ENCODE results near the gene HS3ST4.
"Not testable (repeated sequence)": the region's sequence is repeated elsewhere in the genome, so short reads cannot be mapped to it uniquely, and the experiment has no call there.

HS3ST4 gene

DNA sequence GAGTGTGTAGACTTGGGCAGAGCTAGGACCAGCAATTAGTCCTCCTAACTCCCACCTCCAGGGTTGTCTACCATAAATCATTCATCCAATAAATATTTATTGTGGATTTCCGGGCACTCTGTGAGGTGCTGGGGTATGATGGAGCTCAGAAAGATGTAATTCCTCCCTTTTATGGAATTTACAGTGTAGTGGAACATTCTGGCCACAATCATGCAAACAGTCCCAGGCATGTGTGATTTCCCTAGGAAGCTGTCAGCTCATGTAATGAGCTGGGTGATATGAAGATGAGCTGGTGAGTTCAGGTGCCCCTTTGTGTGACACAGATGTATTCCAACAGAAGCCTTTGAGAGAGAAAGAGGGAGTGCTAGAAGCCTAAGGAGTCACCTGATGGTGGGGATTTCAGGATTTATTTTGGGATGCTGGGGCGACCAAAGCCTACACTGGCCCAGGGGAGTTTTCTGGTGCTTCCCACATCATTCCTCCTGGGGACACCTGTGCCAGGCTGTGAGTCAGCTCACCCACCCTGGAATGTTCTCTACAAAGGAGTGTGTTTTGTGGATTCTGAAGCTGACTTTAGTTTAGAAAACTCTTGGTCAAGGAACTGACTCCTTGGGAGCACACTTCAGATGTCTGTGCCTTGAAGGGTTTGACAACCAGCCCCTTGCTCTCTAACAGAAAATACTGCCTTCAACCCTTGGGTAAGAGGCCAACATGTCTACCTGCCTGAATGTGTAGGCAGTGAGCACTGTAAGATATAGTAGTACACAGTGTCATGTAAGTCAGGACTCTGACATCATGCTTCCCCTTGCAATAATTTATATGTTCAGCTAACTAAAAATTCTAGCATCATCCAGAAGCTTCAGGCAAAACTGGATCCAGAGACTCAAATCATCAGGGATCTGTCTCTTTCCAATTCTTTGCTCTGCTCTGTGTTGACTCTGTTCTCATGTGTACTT is 42.9 kb downstream of the HS3ST4 start:
- DNase-seq (ENCODE audit: low read depth): no peak

GRCh38 chr16:25735645-25736044 is 43.9 kb downstream of the HS3ST4 start:
- no peak for DNase-seq (ENCODE audit: low read depth)

GRCh38 chr16:25747160-25747758 is 55.5 kb downstream of the HS3ST4 start:
- no peak for DNase-seq (ENCODE audit: low read depth)

DNA sequence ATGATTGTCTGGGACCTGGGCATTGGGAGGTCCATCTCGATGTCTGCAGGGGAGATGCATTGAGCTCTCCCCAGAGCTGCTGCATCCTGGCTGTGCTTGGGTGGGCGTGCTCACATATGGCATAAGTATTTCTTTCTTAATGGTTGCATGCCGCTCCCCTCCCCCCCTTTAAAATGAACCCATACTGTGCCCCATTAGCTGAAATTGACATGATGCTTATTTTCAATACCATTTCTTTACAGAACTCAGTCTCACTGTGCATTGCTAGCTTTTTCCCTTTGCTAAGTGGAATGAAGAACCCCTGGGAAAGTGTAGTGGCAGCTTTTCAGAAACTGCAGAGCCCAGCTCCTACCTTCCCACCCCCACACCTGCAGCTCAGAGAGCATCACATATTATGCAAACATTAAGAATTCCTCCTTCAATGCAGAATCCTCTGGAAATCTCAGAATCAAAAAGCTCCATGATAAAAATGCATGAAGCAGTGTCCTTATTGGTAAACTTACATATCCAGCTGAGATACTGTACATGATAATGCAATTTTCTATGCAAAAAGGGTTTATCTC is 56.4 kb downstream of the HS3ST4 start:
- no peak for DNase-seq (ENCODE audit: low read depth)

GRCh38 chr16:25750488-25751216 is 58.9 kb downstream of the HS3ST4 start:
- no peak for DNase-seq (ENCODE audit: low read depth)

- no peak for DNase-seq (ENCODE audit: low read depth)
These were observed 59.6 kb downstream of the HS3ST4 start for GRCh38 chr16:25751230-25751835.

- no peak for DNase-seq (ENCODE audit: low read depth)
These were observed 72.7 kb downstream of the HS3ST4 start for GRCh38 chr16:25764466-25764865.

- no peak for DNase-seq (ENCODE audit: low read depth)
These were observed 79.5 kb downstream of the HS3ST4 start for GRCh38 chr16:25771216-25771615.

DNA sequence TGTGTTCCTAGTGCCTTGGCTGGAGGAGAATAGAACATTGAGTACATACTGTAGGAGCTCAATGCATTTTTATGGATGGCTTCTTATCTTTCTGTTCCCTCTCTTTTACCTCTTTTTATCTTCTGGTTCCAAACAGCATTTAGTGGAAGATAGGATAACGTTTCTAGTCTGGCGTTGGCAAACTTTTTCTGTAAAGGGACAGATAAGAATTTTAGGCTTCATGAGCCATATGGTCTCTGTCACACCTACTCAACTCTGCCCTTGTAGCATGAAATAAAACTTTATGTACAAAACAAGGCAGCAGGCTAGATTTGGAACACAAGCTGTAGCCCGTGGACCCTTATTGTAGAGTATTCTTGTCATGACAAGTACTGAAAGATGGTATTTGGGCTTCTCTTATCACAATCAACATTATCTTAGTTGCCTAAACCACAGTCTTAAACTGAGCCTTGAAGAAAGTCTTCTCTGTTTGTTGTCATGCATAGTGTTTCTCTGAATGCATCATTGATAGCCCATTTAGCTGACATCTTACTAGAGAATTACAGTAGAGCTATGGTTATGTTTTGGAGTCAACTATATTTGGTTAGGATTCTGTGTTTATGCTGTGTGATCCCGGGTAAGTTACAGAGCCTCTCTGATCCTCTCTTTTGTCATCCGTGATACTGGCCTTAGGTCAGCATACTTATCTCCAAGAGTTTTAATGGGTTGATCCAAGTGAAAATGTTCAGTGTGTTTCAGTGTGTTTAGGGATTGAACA is 80.2 kb downstream of the HS3ST4 start:
- DNase-seq (ENCODE audit: low read depth): no peak

GRCh38 chr16:25776214-25776613 is 84.5 kb downstream of the HS3ST4 start:
- DNase-seq (ENCODE audit: low read depth): not testable (repeated sequence)

- DNase-seq (ENCODE audit: low read depth): no peak
These were observed 91.5 kb downstream of the HS3ST4 start for GRCh38 chr16:25783226-25783625.

GRCh38 chr16:25785361-25785760 is 93.6 kb downstream of the HS3ST4 start:
- DNase-seq (ENCODE audit: low read depth): no peak

DNA sequence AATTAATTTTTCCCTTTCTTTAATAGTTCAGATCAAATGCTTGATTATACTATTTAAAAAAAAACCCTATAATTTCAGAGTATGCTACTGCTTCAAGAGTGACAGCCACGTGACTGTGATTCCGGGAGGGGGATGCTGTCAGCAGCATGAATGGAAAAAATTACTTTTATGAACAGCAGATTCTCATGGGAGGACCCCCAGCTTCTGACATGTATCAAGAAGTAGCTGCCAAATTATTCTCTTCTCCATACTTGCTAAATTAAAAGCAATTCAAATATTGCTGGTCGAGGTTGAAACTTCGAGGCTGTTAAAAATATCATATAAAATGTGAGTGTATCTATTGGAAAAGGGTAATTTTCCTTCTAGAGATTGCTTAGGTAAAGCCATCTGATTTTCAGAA is 95.0 kb downstream of the HS3ST4 start:
- no peak for DNase-seq (ENCODE audit: low read depth)

GRCh38 chr16:25788637-25789036 is 96.9 kb downstream of the HS3ST4 start:
- DNase-seq (ENCODE audit: low read depth): no peak

DNA sequence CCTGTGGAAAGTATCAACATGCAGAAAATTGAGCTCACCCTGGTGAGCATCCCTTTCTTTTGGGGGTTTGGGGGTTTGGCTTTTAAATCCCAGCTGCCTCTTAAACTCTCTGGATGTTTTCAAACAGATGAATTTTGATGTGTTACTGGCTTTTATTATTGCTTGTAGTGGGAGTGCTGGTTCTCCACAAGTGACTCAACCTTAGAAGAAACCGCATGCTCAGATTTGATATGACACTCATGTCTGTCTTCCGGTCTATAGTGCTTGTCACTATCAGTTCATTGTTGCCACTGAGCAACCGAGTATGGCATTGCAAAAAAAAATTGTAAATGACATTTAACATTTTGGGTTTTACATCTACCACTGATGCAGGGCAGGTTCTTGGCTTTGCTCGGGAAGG is 104.5 kb downstream of the HS3ST4 start:
- no peak for DNase-seq (ENCODE audit: low read depth)

DNA sequence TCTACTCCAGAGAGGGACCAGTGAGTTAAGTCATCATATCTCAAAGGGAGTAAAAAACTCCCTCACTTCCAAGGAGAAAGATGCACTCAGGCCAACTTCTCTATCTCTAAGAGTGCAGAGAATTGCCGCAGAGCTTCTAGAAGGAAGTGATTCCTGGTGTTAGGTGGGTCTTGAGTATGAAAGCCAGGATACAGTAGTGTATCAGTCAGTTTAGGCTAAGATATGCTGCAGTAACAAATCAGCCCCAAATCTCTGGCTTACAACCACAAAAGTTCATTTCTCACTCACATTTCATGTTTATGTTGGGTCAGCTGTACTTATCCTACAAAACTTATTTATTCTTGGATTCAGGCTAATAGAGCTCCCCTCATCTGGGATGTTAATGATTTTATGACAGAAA is 106.3 kb downstream of the HS3ST4 start:
- DNase-seq (ENCODE audit: low read depth): no peak

DNA sequence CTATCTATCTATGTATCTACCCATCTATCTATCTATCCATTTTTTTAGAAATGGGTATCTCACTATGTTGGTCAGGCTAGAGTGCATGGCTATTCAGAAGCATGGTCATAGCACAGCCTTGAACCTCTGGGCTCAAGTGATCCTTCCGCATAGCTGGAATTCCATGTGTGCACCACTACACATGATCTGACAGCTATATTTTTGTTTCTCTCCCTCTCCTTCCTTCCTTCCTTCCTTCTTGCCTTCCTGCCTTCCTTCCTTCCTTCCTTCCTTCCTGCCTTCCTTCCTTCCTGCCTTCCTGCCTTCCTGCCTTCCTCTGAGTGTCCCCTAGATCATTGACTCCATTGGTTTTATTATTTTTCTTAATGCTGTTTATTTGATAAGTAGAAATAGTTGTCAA is 108.1 kb downstream of the HS3ST4 start:
- no peak for DNase-seq (ENCODE audit: low read depth)

DNA sequence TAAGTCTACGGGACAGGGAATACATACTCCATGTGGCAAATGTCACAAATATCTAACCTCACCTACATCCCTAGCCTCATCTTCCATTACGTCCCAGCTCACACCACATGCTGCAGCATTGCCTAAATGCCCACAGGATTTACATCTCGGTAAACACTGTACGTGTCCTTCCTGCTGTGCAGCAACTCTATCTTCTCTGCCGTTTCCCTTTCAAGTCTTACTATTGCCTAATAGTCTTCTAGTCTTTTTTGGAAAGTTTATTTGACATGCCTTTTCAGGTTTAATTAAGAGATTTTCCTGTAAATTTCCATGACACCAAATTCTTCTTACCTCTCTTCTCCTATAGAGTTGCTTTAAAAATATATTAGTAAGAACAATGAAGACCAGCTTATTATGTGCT is 120.5 kb downstream of the HS3ST4 start:
- no peak for DNase-seq (ENCODE audit: low read depth)

GRCh38 chr16:25817295-25817694 is 125.5 kb downstream of the HS3ST4 start:
- DNase-seq (ENCODE audit: low read depth): no peak

GRCh38 chr16:25817876-25818275 is 126.1 kb downstream of the HS3ST4 start:
- DNase-seq (ENCODE audit: low read depth): no peak

GRCh38 chr16:25823891-25824290 is 132.1 kb downstream of the HS3ST4 start:
- no peak for DNase-seq (ENCODE audit: low read depth)
